Left ventricle myocardium inferior (tissue), 1 donor: ENCODE measurements around the gene ADAM29. TPM values are rescaled to one million over a fixed set of nuclear protein-coding genes. Genes with fewer than 3 reads are reported as not detected.

Experiments used
- DNase-seq: peaks from one replicate; pipeline ENCODE4 v3.0.0-alpha.2; 2020
- H3K27ac ChIP-seq: fragments of 200-600 bp; replicated peaks from 2 replicates; pipeline ENCODE4 v1.8.0; 2021
- H3K27me3 ChIP-seq: fragments of 200-600 bp; 2 replicates; pipeline ENCODE4 v1.8.0; 2021; ENCODE audit warnings: low read depth
- H3K36me3 ChIP-seq: fragments of 200-600 bp; 2 replicates; pipeline ENCODE4 v1.8.0; 2021
- H3K4me1 ChIP-seq: fragments of 200-600 bp; 2 replicates; pipeline ENCODE4 v1.8.0; 2021
- H3K4me3 ChIP-seq: fragments of 200-600 bp; 2 replicates; pipeline ENCODE4 v1.8.0; 2021; ENCODE audit warnings: mild to moderate bottlenecking, moderate library complexity
- H3K9me3 ChIP-seq: fragments of 200-600 bp; replicated peaks from 2 replicates; pipeline ENCODE4 v1.8.0; 2021
- intact Hi-C: fragments of 100-400 bp; cut with micrococcal nuclease; formaldehyde crosslinking; loops from one replicate; pipeline ENCODE4 v1.11.0; 2022
- total RNA-seq: library from RNA; stranded (reverse); fragmentation: NEBNext Ultra II Directional; extraction: Animal tissue kit (Norgen Biotek cat#: 25700); gene quantifications from one replicate; pipeline ENCODE4 v1.2.1, GENCODE V29; 2021
- TF ChIP-seq, protein P1 (sequence below): fragments of 200-600 bp; IDR thresholded peaks from 2 replicates; pipeline ENCODE4 v1.8.0; 2021; ENCODE audit warnings: antibody characterized with exemption, mild to moderate bottlenecking, borderline replicate concordance
- donor health status: DM: no; HTN: yes; CAD: no; lungs with severe emphysema.

Gene ADAM29
- total RNA-seq, 1 donor from 2014 or later: not detected

DNA sequence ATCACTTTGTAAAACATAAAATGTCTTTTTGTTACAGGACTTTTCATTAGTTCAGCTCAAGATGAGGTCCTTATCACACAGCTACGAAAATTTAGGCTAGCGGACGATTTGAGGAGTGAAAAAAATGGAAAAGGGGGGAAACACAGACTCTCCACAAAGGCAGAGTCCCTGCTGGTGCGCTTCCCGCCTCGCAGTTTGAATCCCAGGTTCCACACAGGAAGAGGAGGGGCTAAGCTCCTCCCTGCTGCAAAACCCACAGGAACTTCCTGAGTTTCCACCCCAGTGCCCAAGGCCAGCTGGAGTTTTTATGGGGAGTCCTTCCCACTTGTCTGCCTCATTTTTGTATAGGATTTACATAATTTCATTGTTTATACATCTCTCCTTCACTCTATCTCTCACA is 11.2 kb downstream of the ADAM29 start:
- no peaks in the 10 kb centered on the region for H3K36me3 ChIP-seq
- intact Hi-C loops: no loop called here
- H3K9me3 ChIP-seq: peaks cover 7% of the 10 kb centered on the region
- no peaks in the 10 kb centered on the region for H3K27me3 ChIP-seq
- no peaks in the 10 kb centered on the region for H3K4me1 ChIP-seq
- TF ChIP-seq, protein P1, sequence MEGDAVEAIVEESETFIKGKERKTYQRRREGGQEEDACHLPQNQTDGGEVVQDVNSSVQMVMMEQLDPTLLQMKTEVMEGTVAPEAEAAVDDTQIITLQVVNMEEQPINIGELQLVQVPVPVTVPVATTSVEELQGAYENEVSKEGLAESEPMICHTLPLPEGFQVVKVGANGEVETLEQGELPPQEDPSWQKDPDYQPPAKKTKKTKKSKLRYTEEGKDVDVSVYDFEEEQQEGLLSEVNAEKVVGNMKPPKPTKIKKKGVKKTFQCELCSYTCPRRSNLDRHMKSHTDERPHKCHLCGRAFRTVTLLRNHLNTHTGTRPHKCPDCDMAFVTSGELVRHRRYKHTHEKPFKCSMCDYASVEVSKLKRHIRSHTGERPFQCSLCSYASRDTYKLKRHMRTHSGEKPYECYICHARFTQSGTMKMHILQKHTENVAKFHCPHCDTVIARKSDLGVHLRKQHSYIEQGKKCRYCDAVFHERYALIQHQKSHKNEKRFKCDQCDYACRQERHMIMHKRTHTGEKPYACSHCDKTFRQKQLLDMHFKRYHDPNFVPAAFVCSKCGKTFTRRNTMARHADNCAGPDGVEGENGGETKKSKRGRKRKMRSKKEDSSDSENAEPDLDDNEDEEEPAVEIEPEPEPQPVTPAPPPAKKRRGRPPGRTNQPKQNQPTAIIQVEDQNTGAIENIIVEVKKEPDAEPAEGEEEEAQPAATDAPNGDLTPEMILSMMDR: no peak
- DNase-seq: no peak
- no peak overlapping the region for H3K4me3 ChIP-seq
- H3K27ac ChIP-seq: no peak overlapping the region

DNA sequence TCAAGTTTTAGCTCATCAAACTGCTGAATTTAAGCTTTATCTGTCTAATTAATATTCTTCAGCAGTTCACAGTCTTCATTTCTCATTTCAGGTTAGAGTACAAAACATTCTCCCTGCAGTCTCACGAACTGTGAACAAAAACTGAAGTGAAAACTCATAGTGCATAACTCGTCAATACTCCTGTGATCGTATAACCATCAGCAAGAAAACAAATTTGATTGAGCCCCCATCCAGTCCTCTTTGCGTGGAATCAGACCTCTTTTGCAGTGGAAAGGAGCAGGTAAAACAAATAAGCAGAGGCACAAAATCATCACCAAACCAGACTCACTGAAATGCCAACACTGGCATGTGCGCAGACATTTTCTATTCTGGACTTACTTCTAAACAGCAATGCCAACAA is 12.7 kb downstream of the ADAM29 start:
- no peak overlapping the region for H3K4me3 ChIP-seq
- no peak overlapping the region for H3K27ac ChIP-seq
- no peaks in the 10 kb centered on the region for H3K27me3 ChIP-seq
- H3K36me3 ChIP-seq: no peaks in the 10 kb centered on the region
- intact Hi-C loops: no loop called here
- H3K9me3 ChIP-seq: peaks cover 7% of the 10 kb centered on the region
- no peak for DNase-seq
- H3K4me1 ChIP-seq: no peaks in the 10 kb centered on the region
- TF ChIP-seq, protein P1: no peak

DNA sequence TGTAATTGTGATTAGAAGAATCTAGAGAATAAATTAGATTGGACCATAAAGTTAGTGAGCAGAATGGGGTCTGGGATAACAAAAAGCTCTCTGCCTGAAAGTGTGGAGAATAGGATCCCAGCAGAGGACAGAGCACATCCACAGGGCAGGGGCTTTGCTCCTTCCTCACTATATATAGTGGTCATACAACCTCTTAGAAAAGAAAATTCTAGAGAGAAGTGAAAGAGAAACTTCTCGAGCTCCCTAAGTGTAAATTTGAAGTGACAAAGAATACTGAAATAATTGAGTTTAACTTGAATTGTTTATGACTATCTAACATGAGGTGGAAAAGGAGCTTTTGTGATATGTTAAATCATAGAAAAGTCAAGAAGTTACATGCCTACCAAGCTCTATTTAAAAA is 14.9 kb downstream of the ADAM29 start:
- H3K9me3 ChIP-seq: peaks cover 7% of the 10 kb centered on the region
- H3K4me3 ChIP-seq: no peak overlapping the region
- H3K36me3 ChIP-seq: no peaks in the 10 kb centered on the region
- no peak for DNase-seq
- H3K27me3 ChIP-seq: no peaks in the 10 kb centered on the region
- intact Hi-C loops: no loop called here
- H3K27ac ChIP-seq: no peak overlapping the region
- TF ChIP-seq, protein P1: no peak
- no peaks in the 10 kb centered on the region for H3K4me1 ChIP-seq

DNA sequence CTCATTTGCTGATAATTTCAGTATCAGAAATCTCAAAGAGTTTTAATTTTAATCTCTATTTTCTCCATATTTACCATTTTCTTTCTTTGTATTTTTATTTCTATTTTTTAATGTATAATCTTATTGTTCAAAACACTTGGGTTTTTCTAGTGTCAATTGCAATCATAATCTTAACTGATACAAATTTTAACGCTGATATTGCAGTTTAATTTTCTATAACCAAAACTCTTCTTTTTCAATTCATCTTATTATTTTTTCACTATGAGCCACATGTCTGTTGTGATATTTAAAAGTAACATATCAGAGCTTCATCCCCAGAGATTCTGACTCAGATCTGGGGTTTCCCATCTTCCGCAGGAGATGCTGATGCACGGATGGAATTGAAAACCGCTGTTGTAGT is 16.2 kb downstream of the ADAM29 start:
- TF ChIP-seq, protein P1: no peak
- intact Hi-C loops: no loop called here
- no peaks in the 10 kb centered on the region for H3K27me3 ChIP-seq
- H3K4me3 ChIP-seq: no peak overlapping the region
- no peak for DNase-seq
- H3K4me1 ChIP-seq: no peaks in the 10 kb centered on the region
- H3K9me3 ChIP-seq: peaks cover 7% of the 10 kb centered on the region
- H3K36me3 ChIP-seq: no peaks in the 10 kb centered on the region
- H3K27ac ChIP-seq: no peak overlapping the region

DNA sequence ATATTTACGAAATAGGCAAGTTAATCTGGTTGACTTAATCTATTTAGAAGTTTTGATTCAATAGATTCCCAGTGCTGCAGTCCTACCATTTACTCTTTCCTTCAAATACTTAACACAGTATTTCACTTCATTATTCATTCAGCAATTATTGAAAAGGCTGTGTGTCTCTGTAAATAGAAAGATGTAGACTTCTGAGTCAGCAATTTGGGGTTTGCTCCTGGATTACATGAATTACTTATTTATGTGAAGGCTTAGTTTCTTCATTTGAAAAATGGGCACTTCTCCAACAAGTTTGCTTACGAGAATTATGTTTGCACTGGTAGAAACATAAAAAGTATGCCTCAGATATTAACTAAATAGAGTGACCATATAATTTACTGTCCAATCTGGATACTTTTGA is 17.4 kb downstream of the ADAM29 start:
- Histone ChIP-seq H3K9me3 (peaks cover 7% of the 10 kb centered on the region), H3K4me1 (no peaks in the 10 kb centered on the region), H3K27me3 (no peaks in the 10 kb centered on the region), H3K4me3 (no peak overlapping the region), H3K36me3 (no peaks in the 10 kb centered on the region), H3K27ac (no peak overlapping the region)
- DNase-seq: no peak
- intact Hi-C loops: no loop called here
- TF ChIP-seq, protein P1: no peak

DNA sequence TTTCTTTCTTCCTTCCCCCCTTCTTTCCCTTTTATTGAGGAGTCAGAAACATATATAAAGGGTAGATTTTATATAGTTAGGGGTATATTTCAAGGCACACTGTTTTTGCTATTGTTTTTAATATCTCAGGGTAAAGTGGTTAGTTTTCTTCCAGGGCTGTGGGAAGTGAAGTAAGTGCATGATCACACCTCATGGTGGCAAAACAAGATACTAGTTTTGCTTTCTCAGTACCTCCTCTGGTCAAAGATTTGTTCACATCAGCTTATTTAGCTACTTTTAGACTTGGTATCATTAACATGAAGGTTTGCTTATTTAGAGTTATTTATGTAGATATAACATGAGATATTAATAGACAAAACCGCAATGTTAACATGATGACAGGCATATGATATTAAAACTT is 21.8 kb downstream of the ADAM29 start:
- TF ChIP-seq, protein P1: no peak
- no peak for DNase-seq
- intact Hi-C loops: no loop called here
- no peak overlapping the region for H3K4me3 ChIP-seq
- H3K9me3 ChIP-seq: peaks cover 6% of the 10 kb centered on the region
- no peaks in the 10 kb centered on the region for H3K36me3 ChIP-seq
- H3K27me3 ChIP-seq: no peaks in the 10 kb centered on the region
- no peak overlapping the region for H3K27ac ChIP-seq
- no peaks in the 10 kb centered on the region for H3K4me1 ChIP-seq
